Caco-2 (cell line): ENCODE data around the gene HOXA1. TPM values are rescaled to one million over a fixed set of nuclear protein-coding genes. Genes with fewer than 3 reads are reported as not detected.
A peak's percentile ranks its signal among the peaks of the same experiment; 100 is the strongest.

ENCODE experiments used
- BruUV-seq: library from RNA; stranded (reverse); fragments of 400-500 nt; replicated peaks from 2 replicates; lab custom pipeline; 2021; lab: Mats Ljungman, UMichigan
- CTCF ChIA-PET: fragments of 300-600 bp; sonication (Branson Sonifier 250); formaldehyde crosslinking; loops from one replicate; lab custom pipeline; 2022; ENCODE audit warnings: antibody characterized with exemption; lab: Charles Lee
- POLR2A ChIA-PET: fragments of 300-600 bp; sonication (Branson Sonifier 250); formaldehyde crosslinking; loops from one replicate; lab custom pipeline; 2022; ENCODE audit warnings: antibody characterized with exemption; lab: Charles Lee
- DNase-seq, 2 experiments: peaks; one replicate each; pipeline versions ENCODE4 v3.0.0 to v3.0.0-alpha.2; 2020 to 2022
- H3K27me3 ChIP-seq: replicated peaks from 2 replicates; pipeline ENCODE4 v1.6.0; 2011; ENCODE audit warnings: low read length; ENCODE audit not compliant: control insufficient read depth, insufficient read depth
- H3K36me3 ChIP-seq: 2 replicates; pipeline ENCODE4 v1.5.1; 2011; ENCODE audit warnings: low read length; ENCODE audit not compliant: control insufficient read depth, insufficient read depth
- H3K4me1 ChIP-seq: fragments of 250-450 bp; sonication (Bioruptor Pico); 2 replicates; pipeline ENCODE4 v1.5.1; 2020; ENCODE audit warnings: mild to moderate bottlenecking
- H3K4me3 ChIP-seq: 2 replicates; pipeline ENCODE4 v1.5.1; 2011; ENCODE audit warnings: low read depth, mild to moderate bottlenecking, control low read depth, low read length
- H3K9me3 ChIP-seq: fragments of 250-450 bp; sonication (Bioruptor Pico); 2 replicates; pipeline ENCODE4 v1.5.1; 2020; ENCODE audit warnings: mild to moderate bottlenecking, moderate library complexity
- H3K27ac Mint-ChIP-seq: one replicate; pipeline ENCODE4 v1.8.0; 2022; ENCODE audit warnings: mixed read lengths; ENCODE audit not compliant: unreplicated experiment
- H3K27me3 Mint-ChIP-seq: one replicate; pipeline ENCODE4 v1.8.0; 2022; ENCODE audit warnings: mixed read lengths; ENCODE audit not compliant: insufficient read depth, unreplicated experiment
- H3K36me3 Mint-ChIP-seq: one replicate; pipeline ENCODE4 v1.8.0; 2022; ENCODE audit warnings: mild to moderate bottlenecking, mixed read lengths; ENCODE audit not compliant: insufficient read depth, unreplicated experiment
- H3K4me1 Mint-ChIP-seq: one replicate; pipeline ENCODE4 v1.8.0; 2022; ENCODE audit warnings: low read depth, mixed read lengths; ENCODE audit not compliant: unreplicated experiment
- H3K4me3 Mint-ChIP-seq: one replicate; pipeline ENCODE4 v1.8.0; 2022; ENCODE audit warnings: mild to moderate bottlenecking, moderate library complexity, mixed read lengths; ENCODE audit not compliant: unreplicated experiment
- H3K9me3 Mint-ChIP-seq: one replicate; pipeline ENCODE4 v1.8.0; 2022; ENCODE audit warnings: mixed read lengths; ENCODE audit not compliant: unreplicated experiment
- CTCF ChIP-seq, 2 experiments: fragments of 200-600 bp in 1 of 2; IDR thresholded peaks; 1 replicate in 1 of 2; 2 replicates in 1 of 2; pipeline versions ENCODE4 v1.5.1 to v1.8.0; 2011 to 2022; ENCODE audit warnings: antibody characterized with exemption in 1 of 2, control low read depth in 1 of 2, inconsistent platforms in 1 of 2, low read depth in 1 of 2, low read length in 1 of 2, mild to moderate bottlenecking in 1 of 2, moderate library complexity in 1 of 2; ENCODE audit not compliant: insufficient read depth in 1 of 2, severe bottlenecking in 1 of 2, unreplicated experiment in 1 of 2
- intact Hi-C: fragments of 100-400 bp; cut with micrococcal nuclease; formaldehyde crosslinking; loops from one replicate; pipeline ENCODE4 v1.10.0; 2022; ENCODE audit not compliant: unreplicated experiment
- total RNA-seq: library from RNA; stranded (reverse); gene quantifications from 2 replicates; pipeline ENCODE4 v1.2.3, GENCODE V29; 2022

Gene HOXA1
- total RNA-seq, 1 experiment from 2014 or later = 18.5 TPM

- peak overlapping the region; percentile 53 for H3K4me3 ChIP-seq
- Mint-ChIP-seq H3K27ac (peak overlapping the region; percentile 57), H3K9me3 (no peaks in the 10 kb centered on the region), H3K27me3 (no peaks in the 10 kb centered on the region), H3K4me3 (peak overlapping the region; percentile 76), H3K36me3 (peaks cover 2% of the 10 kb centered on the region), H3K4me1 (peaks cover 36% of the 10 kb centered on the region)
- no TSS peak for BruUV-seq
- peaks cover 32% of the 10 kb centered on the region for H3K4me1 ChIP-seq
- peak in 1 of 2 experiments; percentile 41 for TF ChIP-seq CTCF (IDR thresholded peaks at IDR 0.05; ENCODE audit: insufficient read depth in 1 of 2, low read depth in 1 of 2, low read length in 1 of 2, severe bottlenecking in 1 of 2, unreplicated experiment in 1 of 2)
- ChIA-PET POLR2A (interaction anchor here (0.6 to 2.2 kb wide), 6 partner anchors 8 to 279 kb away, joined by 3 to 19 read pairs (median 6); no protein-coding TSS in a partner anchor), CTCF (interaction anchor here (0.6 to 1.2 kb wide), 2 partner anchors 27 to 33 kb away, joined by 3 read pairs; partner anchors contain the start of gene HOXA7)
- no peaks in the 10 kb centered on the region for H3K36me3 ChIP-seq
- H3K27me3 ChIP-seq = no peaks in the 10 kb centered on the region
- no peaks in the 10 kb centered on the region for H3K9me3 ChIP-seq
- peak in 1 of 2 experiments; percentile 77 for DNase-seq
- intact Hi-C loops = loop anchor here (1.0 to 2.0 kb wide), 2 partner anchors 8 to 15 kb away; no protein-coding TSS in a partner anchor
Observed at GRCh38 chr7:27129729-27130539, 34.1 kb upstream of the HOXA1 start.

GRCh38 chr7:27128776-27129728 lies 33.3 kb upstream of the HOXA1 start:
- H3K27me3 Mint-ChIP-seq = no peaks in the 10 kb centered on the region
- H3K4me3 ChIP-seq = peak overlapping the region; percentile 53

More at GRCh38 chr7:27128776-27129728, 33.3 kb upstream of the HOXA1 start:
- Mint-ChIP-seq H3K4me3 (peak overlapping the region; percentile 76), H3K9me3 (no peaks in the 10 kb centered on the region), H3K36me3 (peaks cover 11% of the 10 kb centered on the region), H3K27ac (no peak overlapping the region), H3K4me1 (peaks cover 37% of the 10 kb centered on the region)
- intact Hi-C loops = no loop called here
- no peaks in the 10 kb centered on the region for H3K27me3 ChIP-seq
- CTCF ChIA-PET = interaction anchor here (0.6 kb wide), 1 partner anchor 32 kb away, joined by 3 read pairs; no protein-coding TSS in a partner anchor
- H3K36me3 ChIP-seq = no peaks in the 10 kb centered on the region
- H3K4me1 ChIP-seq = peaks cover 37% of the 10 kb centered on the region
- POLR2A ChIA-PET = no interaction called here
- DNase-seq = peak in 1 of 2 experiments; percentile 19
- BruUV-seq = TSS peak; percentile 70
- no peak for TF ChIP-seq CTCF (IDR thresholded peaks at IDR 0.05; ENCODE audit: insufficient read depth in 1 of 2, low read depth in 1 of 2, low read length in 1 of 2, severe bottlenecking in 1 of 2, unreplicated experiment in 1 of 2)
- no peaks in the 10 kb centered on the region for H3K9me3 ChIP-seq
